K562 (cell line): ENCODE data around the gene LMTK2. TPM values are rescaled to one million over a fixed set of nuclear protein-coding genes. Genes with fewer than 3 reads are reported as not detected.

Experiments
- ATAC-seq: fragments of 200-7000 bp; cut with Tn5 transposase; 3 replicates; pipeline ENCODE4 v1.9.1; 2020; ENCODE audit warnings: moderate library complexity
- BruUV-seq: library from RNA; stranded (reverse); fragments of 400-500 nt; replicated peaks from 2 replicates; lab custom pipeline; 2021; lab: Mats Ljungman, UMichigan
- CTCF ChIA-PET: fragments of 300-600 bp; formaldehyde crosslinking; extraction: SDS; loops from one replicate; lab custom pipeline; 2021; ENCODE audit warnings: low intra/inter-chr PET ratio; lab: Yijun Ruan, JAX
- POLR2A ChIA-PET: fragments of 300-600, 350-650 bp; sonication (Branson Sonifier 250); formaldehyde crosslinking; extraction: SDS; loops from one replicate; lab custom pipeline; 2021; ENCODE audit warnings: antibody characterized with exemption, inconsistent platforms; lab: Yijun Ruan, JAX
- DNase-seq, 4 experiments: peaks; one replicate each; pipeline versions ENCODE4 v3.0.0 to v3.0.0-alpha.2; 2011 to 2018; ENCODE audit warnings: low spot score in 3 of 4, mixed read lengths in 3 of 4; ENCODE audit errors: extremely low read depth in 1 of 4
- FAIRE-seq: peaks from 2 replicates; lab custom pipeline; 2011; peaks lifted over from hg19 to GRCh38; lab: Jason Lieb, UNC
- H2AFZ ChIP-seq: 2 replicates; pipeline ENCODE4 v1.6.0; 2011; ENCODE audit warnings: low read depth, low read length, control low read depth, inconsistent platforms
- H3K27ac ChIP-seq: fragments of 200-600 bp; 3 replicates; pipeline ENCODE4 v1.8.0; 2011; ENCODE audit warnings: low read depth, mild to moderate bottlenecking, control low read depth, inconsistent platforms, low read length, moderate library complexity, mixed read lengths; ENCODE audit errors: extremely low read depth
- H3K27me3 ChIP-seq, 2 experiments: fragments of 300-600 bp in 1 of 2; 2 replicates in 1 of 2; 3 replicates in 1 of 2; pipeline versions ENCODE4 v1.6.0 to v1.8.0; 2011; ENCODE audit warnings: inconsistent platforms in 2 of 2, low read length in 2 of 2, mild to moderate bottlenecking in 1 of 2, mixed read lengths in 1 of 2, moderate library complexity in 1 of 2; ENCODE audit not compliant: control insufficient read depth in 2 of 2, insufficient read depth in 2 of 2
- H3K36me3 ChIP-seq: fragments of 300-600 bp; 3 replicates; pipeline ENCODE4 v1.8.0; 2011; ENCODE audit warnings: mild to moderate bottlenecking, low read length, inconsistent platforms; ENCODE audit not compliant: control insufficient read depth, insufficient read depth
- H3K4me1 ChIP-seq, 2 experiments: fragments of 200-600 bp in 1 of 2; replicated peaks in 1 of 2; 2 replicates in 1 of 2; 3 replicates in 1 of 2; pipeline versions ENCODE4 v1.5.1 to v1.8.0; 2011; ENCODE audit warnings: inconsistent platforms in 2 of 2, low read length in 2 of 2, mild to moderate bottlenecking in 1 of 2, mixed read lengths in 1 of 2, moderate library complexity in 1 of 2; ENCODE audit not compliant: control insufficient read depth in 2 of 2, insufficient read depth in 2 of 2
- H3K4me2 ChIP-seq: 2 replicates; pipeline ENCODE4 v1.6.1; 2011; ENCODE audit warnings: low read length, control low read depth, inconsistent platforms, mixed read lengths; ENCODE audit not compliant: insufficient read depth
- H3K4me3 ChIP-seq: fragments of 200-600 bp; sonication (generic), shearing (Covaris generic); 2 replicates; pipeline ENCODE4 v1.5.1; 2016; ENCODE audit warnings: control low read depth, inconsistent platforms
- H3K79me2 ChIP-seq: fragments of 200-600 bp; 3 replicates; pipeline ENCODE4 v1.8.0; 2011; ENCODE audit warnings: low read length, inconsistent platforms; ENCODE audit not compliant: control insufficient read depth, insufficient read depth
- H3K9ac ChIP-seq, 2 experiments: 2 replicates each; pipeline versions ENCODE4 v1.6.0 to v1.6.1; 2011; ENCODE audit warnings: low read depth in 2 of 2, low read length in 2 of 2, control low read depth in 1 of 2, inconsistent platforms in 1 of 2, mild to moderate bottlenecking in 1 of 2, mixed read lengths in 1 of 2; ENCODE audit not compliant: insufficient read depth in 1 of 2
- H3K9me1 ChIP-seq: one replicate; pipeline ENCODE4 v1.6.0; 2011; ENCODE audit warnings: inconsistent platforms, mild to moderate bottlenecking, low read length, moderate library complexity; ENCODE audit not compliant: control insufficient read depth, insufficient read depth
- H3K9me3 ChIP-seq: replicated peaks from 2 replicates; pipeline ENCODE4 v1.5.1; 2011; ENCODE audit warnings: low read depth, low read length, inconsistent platforms; ENCODE audit not compliant: control insufficient read depth, insufficient read depth
- H4K20me1 ChIP-seq: replicated peaks from 2 replicates; pipeline ENCODE4 v1.6.1; 2011; ENCODE audit warnings: low read length, inconsistent platforms, mixed read lengths; ENCODE audit not compliant: control insufficient read depth, insufficient read depth
- FOXM1 ChIP-seq, 2 experiments: fragments of 450-650 bp in 1 of 2; sonication (generic) in 1 of 2; formaldehyde crosslinking in 1 of 2; IDR thresholded peaks; 2 replicates each; pipeline versions ENCODE4 v1.6.1 to v1.9.0; 2017 to 2022; ENCODE audit warnings: low read depth in 2 of 2, mild to moderate bottlenecking in 2 of 2, missing genetic modification reagents in 1 of 2, moderate library complexity in 1 of 2
- GABPA ChIP-seq: fragments of 200-800 bp; sonication (Bioruptor generic); conservative IDR thresholded peaks from 2 replicates; pipeline ENCODE4 v1.6.1; 2016; ENCODE audit warnings: low read depth, missing genetic modification characterization, missing compliant biosample characterization
- GTF2B ChIP-seq: IDR thresholded peaks from 2 replicates; pipeline ENCODE4 v1.6.1; 2011; ENCODE audit not compliant: insufficient read length; ENCODE audit errors: extremely low read depth
- SIN3A ChIP-seq, 2 experiments: fragments of 150-350 bp in 1 of 2; IDR thresholded peaks; 2 replicates each; pipeline ENCODE4 v1.6.1; 2011 to 2016; ENCODE audit warnings: borderline replicate concordance in 2 of 2, low read depth in 2 of 2, low read length in 2 of 2, mild to moderate bottlenecking in 2 of 2, moderate library complexity in 2 of 2; ENCODE audit not compliant: control insufficient read depth in 1 of 2
- ZBTB7A ChIP-seq: IDR thresholded peaks from 2 replicates; pipeline ENCODE4 v1.6.1; 2011; ENCODE audit warnings: low read depth, mild to moderate bottlenecking, low read length, moderate library complexity, borderline replicate concordance; ENCODE audit not compliant: control insufficient read depth
- ZNF384 ChIP-seq: IDR thresholded peaks from 2 replicates; pipeline ENCODE4 v1.6.1; 2012; ENCODE audit warnings: low read depth, low read length, improper control_type of control experiment
- ZNF75A ChIP-seq: fragments of 450-650 bp; formaldehyde crosslinking; IDR thresholded peaks from 2 replicates; pipeline ENCODE4 v1.4.0; 2020; ENCODE audit warnings: mild to moderate bottlenecking
- WGBS: fragments of 100-300 bp; shearing (Covaris generic); methylation state at CpG from one replicate; pipeline ENCODE4 v1.1.6; 2016; ENCODE audit warnings: low coverage, mixed read lengths; ENCODE audit not compliant: insufficient coverage; ENCODE audit errors: missing lambda C conversion rate; 5-methylcytosine and 5-hydroxymethylcytosine counted together
- in situ Hi-C: fragments of 300-500 bp; cut with MboI; formaldehyde crosslinking; loops from 4 replicates; pipeline ENCODE4 v1.15.0; 2018; ENCODE audit warnings: inconsistent platforms, mixed read lengths
- intact Hi-C: fragments of 100-400 bp; cut with micrococcal nuclease; formaldehyde crosslinking; loops from 2 replicates; pipeline ENCODE4 v1.14.2; 2022
- polyA plus RNA-seq, 8 experiments: library from polyadenylated mRNA; depleted of rRNA in 4 of 8; stranded (reverse) in 5 of 8; unstranded in 3 of 8; fragments of >200 nt; fragmentation: Nextera tagmentation in 2 of 8; fragmentation: Illumina TruSeq in 1 of 8; extraction: Ambion mirVana in 2 of 8; extraction: Trizol in 1 of 8; gene quantifications; 2 replicates each; pipeline versions ENCODE4 v1.2.1 to v1.2.3, GENCODE V29; 2011 to 2014; ENCODE audit warnings: inconsistent platforms in 1 of 8, missing spikeins in 1 of 8
- total RNA-seq, 7 experiments: library from RNA; depleted of rRNA in 6 of 7; stranded (reverse); fragments of >200 nt in 6 of 7; fragmentation: Illumina TruSeq in 2 of 7; extraction: Trizol in 2 of 7; gene quantifications; 2 replicates each; pipeline versions ENCODE4 v1.2.1 to v1.2.3, GENCODE V29; 2011 to 2021; ENCODE audit warnings: low replicate concordance in 1 of 7
- TF ChIP-seq, protein P1 (sequence below): fragments of 200-800 bp; sonication (Bioruptor generic); IDR thresholded peaks from 2 replicates; pipeline ENCODE4 v1.6.1; 2017; ENCODE audit warnings: missing genetic modification characterization, missing compliant biosample characterization
- TF ChIP-seq, protein P2 (sequence below), 2 experiments: IDR thresholded peaks; 2 replicates each; pipeline ENCODE4 v1.6.1; 2011; ENCODE audit warnings: borderline replicate concordance in 1 of 2, control low read depth in 1 of 2, low read depth in 1 of 2, low read length in 1 of 2, mild to moderate bottlenecking in 1 of 2, mixed read lengths in 1 of 2, moderate library complexity in 1 of 2; ENCODE audit not compliant: insufficient read depth in 1 of 2, insufficient read length in 1 of 2, poor library complexity in 1 of 2, severe bottlenecking in 1 of 2; ENCODE audit errors: extremely low read depth in 1 of 2

The LMTK2 gene
- total and polyA plus RNA-seq, 9 of the 15 experiments (the other 6 are each of a cell fraction or from before 2014, with no cell fraction given): 0.78 to 16.4 (median 6.3) TPM

GRCh38 chr7:98107313-98107721, 655 bp downstream of the LMTK2 start:
- no TSS peak for BruUV-seq
- Histone ChIP-seq H3K9ac (peak overlapping the region; percentile 69 to 98; a peak in 3 of 4 replicates), H3K36me3 (no peaks in the 10 kb centered on the region), H3K27me3 (peaks cover 0 to 3% of the 10 kb centered on the region in 2 experiments; a peak in 1 of 5 replicates), H4K20me1 (peaks cover 26% of the 10 kb centered on the region), H3K79me2 (peaks cover 57% of the 10 kb centered on the region), H3K9me1 (no peaks in the 10 kb centered on the region), H3K27ac (peak overlapping the region; percentile 75; the same call in 1 of the 3 replicates), H3K4me1 (peaks cover 11 to 17% of the 10 kb centered on the region in 2 experiments)
- DNase-seq: peak; percentile 59 to 69 (median 64)
- CTCF ChIA-PET: interaction anchor here (0.6 to 1.5 kb wide), 2 partner anchors 13 to 62 kb away, joined by 4 to 10 read pairs; no protein-coding TSS in a partner anchor
- peak; percentile 72 for ATAC-seq
- FAIRE-seq: peak; percentile 63
- 0 out of 2 replicates have a peak, but pooled peaks have one; percentile 3 for TF ChIP-seq GABPA (tag)
- TF ChIP-seq ZBTB7A: peak; percentile 81; the same call in 1 of the 2 replicates
- no peak for TF ChIP-seq GTF2B
- TF ChIP-seq SIN3A (IDR thresholded peaks at IDR 0.05; ENCODE audit: borderline replicate concordance in 2 of 2, control insufficient read depth in 1 of 2, low read depth in 2 of 2, low read length in 2 of 2): peak in 1 of 2 experiments; percentile 17; a peak in 1 of 4 replicates
- no peak for TF ChIP-seq FOXM1 (IDR thresholded peaks at IDR 0.05; ENCODE audit: low read depth)
- TF ChIP-seq FOXM1 (CRISPR knock-in tag; IDR thresholded peaks at IDR 0.05; ENCODE audit: low read depth): no peak
- TF ChIP-seq ZNF75A: no peak
- TF ChIP-seq, protein P1, sequence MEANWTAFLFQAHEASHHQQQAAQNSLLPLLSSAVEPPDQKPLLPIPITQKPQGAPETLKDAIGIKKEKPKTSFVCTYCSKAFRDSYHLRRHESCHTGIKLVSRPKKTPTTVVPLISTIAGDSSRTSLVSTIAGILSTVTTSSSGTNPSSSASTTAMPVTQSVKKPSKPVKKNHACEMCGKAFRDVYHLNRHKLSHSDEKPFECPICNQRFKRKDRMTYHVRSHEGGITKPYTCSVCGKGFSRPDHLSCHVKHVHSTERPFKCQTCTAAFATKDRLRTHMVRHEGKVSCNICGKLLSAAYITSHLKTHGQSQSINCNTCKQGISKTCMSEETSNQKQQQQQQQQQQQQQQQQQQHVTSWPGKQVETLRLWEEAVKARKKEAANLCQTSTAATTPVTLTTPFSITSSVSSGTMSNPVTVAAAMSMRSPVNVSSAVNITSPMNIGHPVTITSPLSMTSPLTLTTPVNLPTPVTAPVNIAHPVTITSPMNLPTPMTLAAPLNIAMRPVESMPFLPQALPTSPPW (CRISPR knock-in tag): peak; percentile 59; the same call in 1 of the 2 replicates
- TF ChIP-seq, protein P2, sequence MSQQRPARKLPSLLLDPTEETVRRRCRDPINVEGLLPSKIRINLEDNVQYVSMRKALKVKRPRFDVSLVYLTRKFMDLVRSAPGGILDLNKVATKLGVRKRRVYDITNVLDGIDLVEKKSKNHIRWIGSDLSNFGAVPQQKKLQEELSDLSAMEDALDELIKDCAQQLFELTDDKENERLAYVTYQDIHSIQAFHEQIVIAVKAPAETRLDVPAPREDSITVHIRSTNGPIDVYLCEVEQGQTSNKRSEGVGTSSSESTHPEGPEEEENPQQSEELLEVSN (IDR thresholded peaks at IDR 0.05; ENCODE audit: borderline replicate concordance in 1 of 2, extremely low read depth in 1 of 2, insufficient read depth in 1 of 2, insufficient read length in 1 of 2, low read depth in 1 of 2, low read length in 1 of 2, poor library complexity in 1 of 2, severe bottlenecking in 1 of 2): peak in 1 of 2 experiments; percentile 9
- TF ChIP-seq ZNF384: peak; percentile 38; the same call in 1 of the 2 replicates
- TF ChIP-seq, all 486 proteins: peak for 6
- peak overlapping the region; percentile 88 for H3K4me3 ChIP-seq
- in situ Hi-C loops (no loop called here), intact Hi-C loops (loop anchor here (2.0 kb wide), 1 partner anchor 25 kb away; no protein-coding TSS in a partner anchor)
- no peaks in the 10 kb centered on the region for H3K9me3 ChIP-seq
- peak overlapping the region; percentile 90 for H3K4me2 ChIP-seq
- POLR2A ChIA-PET: interaction anchor here (0.9 to 5.9 kb wide), 5 partner anchors 10 to 30 kb away, joined by 3 to 54 read pairs (median 3); no protein-coding TSS in a partner anchor
- WGBS: 0% methylated on average over 20 of the region's 32 CpGs
- H2AFZ ChIP-seq: peak overlapping the region; percentile 86; the same call in 1 of the 2 replicates
